ENCODE results near the gene HOXC12.

Gene HOXC12

GRCh38 chr12:53956914-53957536 lies 2.3 kb downstream of the HOXC12 start:
- DNase-seq, result no peak

GRCh38 chr12:53958128-53958527 lies 3.4 kb downstream of the HOXC12 start:
- no peak for DNase-seq

GRCh38 chr12:53959314-53959713 lies 4.6 kb downstream of the HOXC12 start:
- no peak for DNase-seq

GRCh38 chr12:53960187-53961024 lies 5.7 kb downstream of the HOXC12 start:
- DNase-seq, result no peak

- DNase-seq, result no peak
Observed at GRCh38 chr12:53961025-53961761, 6.5 kb downstream of the HOXC12 start.

GRCh38 chr12:53963005-53963404 lies 8.3 kb downstream of the HOXC12 start:
- DNase-seq, result no peak

GRCh38 chr12:53963434-53964314 lies 9.0 kb downstream of the HOXC12 start:
- no peak for DNase-seq

GRCh38 chr12:53964315-53964713 lies 9.6 kb downstream of the HOXC12 start:
- DNase-seq, result no peak

- no peak for DNase-seq
Observed at GRCh38 chr12:53965281-53966084, 10.8 kb downstream of the HOXC12 start.

- no peak for DNase-seq
Observed at GRCh38 chr12:53966085-53966384, 11.3 kb downstream of the HOXC12 start.

- DNase-seq, result no peak
Observed at GRCh38 chr12:53966385-53967133, 11.9 kb downstream of the HOXC12 start.

- no peak for DNase-seq
Observed at GRCh38 chr12:53967421-53967925, 12.8 kb downstream of the HOXC12 start.

- no peak for DNase-seq
Observed at GRCh38 chr12:53968214-53969127, 13.8 kb downstream of the HOXC12 start.

- DNase-seq, result no peak
Observed at GRCh38 chr12:53969588-53970259, 15.0 kb downstream of the HOXC12 start.

GRCh38 chr12:53970451-53970850 lies 15.7 kb downstream of the HOXC12 start:
- DNase-seq, result no peak

- no peak for DNase-seq
Observed at GRCh38 chr12:53971129-53971528, 16.4 kb downstream of the HOXC12 start.

- DNase-seq, result no peak
Observed at GRCh38 chr12:53971686-53972085, 17.0 kb downstream of the HOXC12 start.

- DNase-seq, result no peak
Observed at GRCh38 chr12:53972152-53972702, 17.5 kb downstream of the HOXC12 start.

- DNase-seq, result no peak
Observed at GRCh38 chr12:53972722-53973235, 18.1 kb downstream of the HOXC12 start, which contains the start of gene HOXC11. Gene HOXC11, plus strand, starts transcription at chr12:53973126. Its CDS starts 116 bp downstream, at chr12:53973242.

Measured in NCI-H446 (cell line).